HG02870 (cell line): ENCODE measurements around the gene NOPCHAP1.
"Not testable (repeated sequence)": the region's sequence is repeated elsewhere in the genome, so short reads cannot be mapped to it uniquely, and the experiment has no call there.

ENCODE experiments used
- ATAC-seq: cut with Tn5 transposase; IDR thresholded peaks from one replicate; pipeline ENCODE4 v1.9.1; 2021; ENCODE audit warnings: mild to moderate bottlenecking, moderate library complexity; ENCODE audit not compliant: unreplicated experiment

NOPCHAP1 gene

GRCh38 chr12:104986022-104986941 is at the start of gene NOPCHAP1:
Gene NOPCHAP1, plus strand, starts transcription at chr12:104986316. Its CDS starts 37 bp downstream, at chr12:104986353.
- peak; percentile 98 for ATAC-seq

- no peak for ATAC-seq
Measured at GRCh38 chr12:104938371-104938770, 47.7 kb upstream of the NOPCHAP1 start.

- ATAC-seq = no peak
Measured at GRCh38 chr12:104939089-104939488, 47.0 kb upstream of the NOPCHAP1 start.

GRCh38 chr12:104941454-104941853 is 44.7 kb upstream of the NOPCHAP1 start:
- no peak for ATAC-seq

- ATAC-seq = no peak
Measured at GRCh38 chr12:104942075-104942474, 44.0 kb upstream of the NOPCHAP1 start.

- ATAC-seq = not testable (repeated sequence)
Measured at GRCh38 chr12:104943401-104943800, 42.7 kb upstream of the NOPCHAP1 start.

- ATAC-seq = no peak
Measured at GRCh38 chr12:104944252-104944651, 41.9 kb upstream of the NOPCHAP1 start.

GRCh38 chr12:104948716-104949115 is 37.4 kb upstream of the NOPCHAP1 start:
- not testable (repeated sequence) for ATAC-seq

- no peak for ATAC-seq
Measured at GRCh38 chr12:104951759-104952509, 34.2 kb upstream of the NOPCHAP1 start.

GRCh38 chr12:104952816-104953215 is 33.3 kb upstream of the NOPCHAP1 start:
- ATAC-seq = no peak

GRCh38 chr12:104953323-104953722 is 32.8 kb upstream of the NOPCHAP1 start:
- no peak for ATAC-seq

- no peak for ATAC-seq
Measured at GRCh38 chr12:104955703-104956102, 30.4 kb upstream of the NOPCHAP1 start.

GRCh38 chr12:104956870-104957718 is 29.0 kb upstream of the NOPCHAP1 start:
- no peak for ATAC-seq

GRCh38 chr12:104957719-104958000 is 28.5 kb upstream of the NOPCHAP1 start:
- ATAC-seq = peak; percentile 18

GRCh38 chr12:104958001-104958804 is 27.9 kb upstream of the NOPCHAP1 start, which contains the start of gene SLC41A2:
Gene SLC41A2, minus strand, starts transcription at chr12:104958290. Its CDS starts 29,763 bp downstream, at chr12:104928527.
- peak; percentile 64 for ATAC-seq

- ATAC-seq = no peak
Measured at GRCh38 chr12:104958805-104959334, 27.2 kb upstream of the NOPCHAP1 start.

GRCh38 chr12:104959335-104959841 is 26.7 kb upstream of the NOPCHAP1 start:
- no peak for ATAC-seq

- ATAC-seq = no peak
Measured at GRCh38 chr12:104960464-104960863, 25.7 kb upstream of the NOPCHAP1 start.

GRCh38 chr12:104963757-104964156 is 22.4 kb upstream of the NOPCHAP1 start:
- ATAC-seq = no peak
